GM12864 (cell line): ENCODE measurements around the gene ATP6V0E1.

ENCODE experiments used
- DNase-seq: peaks from one replicate; pipeline ENCODE4 v3.0.0-alpha.2; 2011; ENCODE audit warnings: low read depth
- H3K4me3 ChIP-seq: 2 replicates; pipeline ENCODE4 v1.5.1; 2011; ENCODE audit warnings: mild to moderate bottlenecking, low read depth, low read length, control low read depth
- TF ChIP-seq, protein P1 (sequence below): IDR thresholded peaks from 2 replicates; pipeline ENCODE4 v1.5.1; 2011; ENCODE audit warnings: low read depth, mild to moderate bottlenecking, moderate library complexity, low read length, control low read depth, inconsistent platforms; ENCODE audit errors: missing control alignments

The ATP6V0E1 gene

GRCh38 chr5:172941067-172941516 is 42.5 kb upstream of the ATP6V0E1 start:
- no peak overlapping the region for H3K4me3 ChIP-seq
- TF ChIP-seq, protein P1, sequence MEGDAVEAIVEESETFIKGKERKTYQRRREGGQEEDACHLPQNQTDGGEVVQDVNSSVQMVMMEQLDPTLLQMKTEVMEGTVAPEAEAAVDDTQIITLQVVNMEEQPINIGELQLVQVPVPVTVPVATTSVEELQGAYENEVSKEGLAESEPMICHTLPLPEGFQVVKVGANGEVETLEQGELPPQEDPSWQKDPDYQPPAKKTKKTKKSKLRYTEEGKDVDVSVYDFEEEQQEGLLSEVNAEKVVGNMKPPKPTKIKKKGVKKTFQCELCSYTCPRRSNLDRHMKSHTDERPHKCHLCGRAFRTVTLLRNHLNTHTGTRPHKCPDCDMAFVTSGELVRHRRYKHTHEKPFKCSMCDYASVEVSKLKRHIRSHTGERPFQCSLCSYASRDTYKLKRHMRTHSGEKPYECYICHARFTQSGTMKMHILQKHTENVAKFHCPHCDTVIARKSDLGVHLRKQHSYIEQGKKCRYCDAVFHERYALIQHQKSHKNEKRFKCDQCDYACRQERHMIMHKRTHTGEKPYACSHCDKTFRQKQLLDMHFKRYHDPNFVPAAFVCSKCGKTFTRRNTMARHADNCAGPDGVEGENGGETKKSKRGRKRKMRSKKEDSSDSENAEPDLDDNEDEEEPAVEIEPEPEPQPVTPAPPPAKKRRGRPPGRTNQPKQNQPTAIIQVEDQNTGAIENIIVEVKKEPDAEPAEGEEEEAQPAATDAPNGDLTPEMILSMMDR: no peak
- DNase-seq: no peak

DNA sequence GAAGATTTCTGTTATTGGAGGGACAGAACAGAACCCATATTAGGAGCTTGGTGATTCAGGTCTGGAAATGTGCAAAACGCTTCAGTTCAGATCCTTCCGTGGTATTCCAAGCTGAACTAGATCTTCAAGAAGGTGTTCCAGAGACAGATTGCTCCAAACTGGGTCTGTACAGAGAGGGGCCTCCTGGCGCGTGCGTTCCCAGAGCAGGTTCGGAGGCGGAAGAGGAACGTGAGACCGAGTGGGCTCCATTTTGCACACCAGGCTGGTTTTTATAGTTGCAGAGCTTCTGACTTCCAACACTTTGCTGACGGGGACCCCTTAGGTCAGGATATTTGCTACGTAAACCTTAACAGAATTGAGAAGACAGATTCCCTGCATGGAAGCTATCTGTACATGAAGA is 41.0 kb upstream of the ATP6V0E1 start:
- no peak for DNase-seq
- no peak overlapping the region for H3K4me3 ChIP-seq
- TF ChIP-seq, protein P1: no peak

- no peak overlapping the region for H3K4me3 ChIP-seq
- TF ChIP-seq, protein P1: no peak
- DNase-seq: no peak
Observed at GRCh38 chr5:172943283-172943841, 40.2 kb upstream of the ATP6V0E1 start.

DNA sequence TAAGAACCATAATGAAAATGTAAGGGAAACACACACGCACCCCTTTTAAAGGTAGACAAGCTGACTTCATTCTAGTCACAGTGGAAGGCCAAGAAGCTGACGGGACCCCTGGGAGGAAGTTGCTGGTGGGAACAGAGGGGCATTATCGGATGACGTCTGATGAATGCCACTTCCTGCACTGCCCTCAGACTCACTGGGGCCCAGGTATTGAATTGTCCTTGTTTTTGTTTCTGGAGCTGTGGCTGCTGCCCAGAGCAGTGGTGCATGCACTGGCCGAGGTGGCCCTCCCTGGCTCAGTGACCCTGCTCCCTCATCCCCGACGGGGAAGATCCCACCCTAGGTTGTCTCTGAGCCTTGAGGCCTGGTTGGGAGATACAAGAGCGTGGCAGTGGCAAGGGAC is 39.7 kb upstream of the ATP6V0E1 start:
- H3K4me3 ChIP-seq: no peak overlapping the region
- TF ChIP-seq, protein P1: no peak
- DNase-seq: no peak

- no peak overlapping the region for H3K4me3 ChIP-seq
- TF ChIP-seq, protein P1: no peak
- DNase-seq: no peak
Observed at GRCh38 chr5:172944741-172945140, 38.8 kb upstream of the ATP6V0E1 start.

DNA sequence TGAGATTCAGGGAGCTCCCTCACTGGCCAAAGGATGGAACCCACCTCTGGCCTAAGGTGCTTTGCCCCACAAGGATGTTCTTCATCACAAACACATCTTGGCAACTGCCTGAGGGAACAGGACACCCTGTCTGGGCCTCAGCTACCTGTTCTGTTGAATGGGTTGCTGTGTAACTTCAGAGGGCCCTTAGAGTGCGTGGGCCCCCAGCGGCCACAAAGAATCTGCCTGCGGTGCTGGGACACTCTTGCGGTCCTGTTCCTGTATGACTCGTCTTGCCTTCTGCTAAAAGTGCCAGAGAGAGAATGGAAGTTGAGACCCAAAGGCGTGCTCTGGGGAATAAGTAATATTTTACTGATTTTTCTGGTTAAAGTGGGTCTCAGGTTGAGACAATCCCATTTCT is 38.4 kb upstream of the ATP6V0E1 start:
- DNase-seq: no peak
- H3K4me3 ChIP-seq: no peak overlapping the region
- TF ChIP-seq, protein P1: no peak

DNA sequence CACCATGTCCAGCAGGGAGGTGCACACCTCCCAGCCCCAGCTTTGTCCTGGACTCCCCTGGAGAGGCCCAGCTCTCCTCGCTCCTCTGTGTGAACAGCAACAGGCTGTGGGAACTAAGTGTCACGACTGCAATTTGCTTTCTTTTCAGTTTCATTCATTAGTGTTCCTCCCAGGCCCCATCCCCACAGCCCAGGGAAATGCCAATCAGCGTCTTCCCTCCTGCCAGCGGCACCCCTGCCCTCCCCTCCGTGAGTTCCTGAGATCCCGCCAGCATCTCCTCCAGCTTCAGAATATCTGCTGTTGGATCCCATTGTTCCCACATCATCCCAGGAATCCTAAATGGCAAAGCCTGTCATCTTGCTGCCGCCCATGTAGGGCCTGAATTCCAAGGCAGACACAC is 37.4 kb upstream of the ATP6V0E1 start:
- TF ChIP-seq, protein P1: no peak
- H3K4me3 ChIP-seq: no peak overlapping the region

More for the DNA sequence above, 37.4 kb upstream of the ATP6V0E1 start:
- no peak for DNase-seq
